ENCODE results near the gene PGM5. TPM values are rescaled to one million over a fixed set of nuclear protein-coding genes. Genes with fewer than 3 reads are reported as not detected.
"Not testable (repeated sequence)": the region's sequence is repeated elsewhere in the genome, so short reads cannot be mapped to it uniquely, and the experiment has no call there.

The PGM5 gene
- polyA plus RNA-seq (2012; ENCODE audit: low read depth, missing spikeins), result not detected

- not testable (repeated sequence) for DNase-seq (ENCODE audit: insufficient read length, low spot score); FAIRE-seq
Measured at GRCh38 chr9:68356380-68357118, at the start of gene PGM5. Gene PGM5 (plus strand): TSS chr9:68356611. CDS start chr9:68357128, 517 bp downstream.

- not testable (repeated sequence) for DNase-seq (ENCODE audit: insufficient read length, low spot score)
Measured at GRCh38 chr9:68307127-68307526, 49.3 kb upstream of the PGM5 start.

GRCh38 chr9:68307654-68308053 is 48.8 kb upstream of the PGM5 start:
- DNase-seq (ENCODE audit: insufficient read length, low spot score); FAIRE-seq: not testable (repeated sequence)

More at GRCh38 chr9:68307127-68307526, 49.3 kb upstream of the PGM5 start:
- not testable (repeated sequence) for FAIRE-seq

- DNase-seq (ENCODE audit: insufficient read length, low spot score); FAIRE-seq: not testable (repeated sequence)
Measured at GRCh38 chr9:68311208-68311607, 45.2 kb upstream of the PGM5 start.

- DNase-seq (ENCODE audit: insufficient read length, low spot score); FAIRE-seq: not testable (repeated sequence)
Measured at GRCh38 chr9:68318209-68318608, 38.2 kb upstream of the PGM5 start.

GRCh38 chr9:68323749-68324148 is 32.7 kb upstream of the PGM5 start:
- not testable (repeated sequence) for FAIRE-seq; DNase-seq (ENCODE audit: insufficient read length, low spot score)

- not testable (repeated sequence) for DNase-seq (ENCODE audit: insufficient read length, low spot score); FAIRE-seq
Measured at GRCh38 chr9:68324518-68324917, 31.9 kb upstream of the PGM5 start.

GRCh38 chr9:68329106-68329505 is 27.3 kb upstream of the PGM5 start:
- FAIRE-seq, result not testable (repeated sequence)

GRCh38 chr9:68330531-68331173 is 25.8 kb upstream of the PGM5 start:
- not testable (repeated sequence) for DNase-seq (ENCODE audit: insufficient read length, low spot score); FAIRE-seq

More at GRCh38 chr9:68329106-68329505, 27.3 kb upstream of the PGM5 start:
- DNase-seq (ENCODE audit: insufficient read length, low spot score), result not testable (repeated sequence)

GRCh38 chr9:68332122-68332521 is 24.3 kb upstream of the PGM5 start:
- DNase-seq (ENCODE audit: insufficient read length, low spot score); FAIRE-seq: not testable (repeated sequence)

GRCh38 chr9:68335935-68336334 is 20.5 kb upstream of the PGM5 start:
- DNase-seq (ENCODE audit: insufficient read length, low spot score); FAIRE-seq: not testable (repeated sequence)

GRCh38 chr9:68336639-68337339 is 19.6 kb upstream of the PGM5 start:
- not testable (repeated sequence) for FAIRE-seq; DNase-seq (ENCODE audit: insufficient read length, low spot score)

- not testable (repeated sequence) for DNase-seq (ENCODE audit: insufficient read length, low spot score); FAIRE-seq
Measured at GRCh38 chr9:68338000-68338399, 18.4 kb upstream of the PGM5 start.

- FAIRE-seq; DNase-seq (ENCODE audit: insufficient read length, low spot score): not testable (repeated sequence)
Measured at GRCh38 chr9:68342265-68343025, 14.0 kb upstream of the PGM5 start.

GRCh38 chr9:68343242-68343641 is 13.2 kb upstream of the PGM5 start:
- DNase-seq (ENCODE audit: insufficient read length, low spot score); FAIRE-seq: not testable (repeated sequence)

GRCh38 chr9:68343992-68344391 is 12.4 kb upstream of the PGM5 start:
- not testable (repeated sequence) for DNase-seq (ENCODE audit: insufficient read length, low spot score); FAIRE-seq

- DNase-seq (ENCODE audit: insufficient read length, low spot score); FAIRE-seq: not testable (repeated sequence)
Measured at GRCh38 chr9:68351689-68352088, 4.7 kb upstream of the PGM5 start.

- DNase-seq (ENCODE audit: insufficient read length, low spot score); FAIRE-seq: not testable (repeated sequence)
Measured at GRCh38 chr9:68355993-68356379, 425 bp upstream of the PGM5 start.

GRCh38 chr9:68357119-68357714 is 806 bp downstream of the PGM5 start:
- not testable (repeated sequence) for DNase-seq (ENCODE audit: insufficient read length, low spot score); FAIRE-seq
